NCI-H2227 treated with DMSO at 0.1 percent for 48 hours (cell line): ENCODE measurements around the gene SRGAP1.
"Not testable (repeated sequence)": the region's sequence is repeated elsewhere in the genome, so short reads cannot be mapped to it uniquely, and the experiment has no call there.

Experiments used
- DNase-seq: peaks from one replicate; lab custom pipeline; 2025; lab: John Stamatoyannopoulos, UW

SRGAP1 gene

GRCh38 chr12:63869656-63870055 is 25.2 kb downstream of the SRGAP1 start:
- DNase-seq = no peak

GRCh38 chr12:63870838-63871237 is 26.3 kb downstream of the SRGAP1 start:
- DNase-seq = no peak

DNA sequence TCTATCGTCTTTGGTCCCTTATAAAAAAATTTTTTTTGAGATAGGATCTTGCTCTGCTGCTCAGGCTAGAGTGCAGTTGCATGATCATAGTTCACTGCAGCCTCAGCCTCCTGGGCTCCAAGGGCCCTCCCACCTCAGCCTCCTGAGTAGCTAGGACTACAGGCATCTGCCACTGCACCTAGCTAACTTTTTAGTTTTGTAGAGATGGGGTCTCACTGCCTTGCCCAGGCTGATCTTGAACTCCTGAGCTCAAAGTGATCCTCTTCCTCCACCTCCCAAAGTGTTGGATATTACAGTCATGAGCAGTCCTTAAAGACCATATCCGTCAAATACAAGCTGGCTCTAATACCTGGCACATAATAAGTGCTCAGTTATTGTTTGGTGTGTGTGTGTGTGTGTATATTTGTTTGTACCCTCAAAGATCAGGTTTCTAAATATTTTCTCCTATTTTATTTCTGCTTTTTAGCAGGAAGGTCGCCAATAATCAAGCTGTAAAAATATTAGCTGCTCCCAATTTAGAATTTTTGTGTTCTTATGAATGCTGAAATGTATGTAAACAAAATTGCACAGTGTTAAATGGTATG is 30.5 kb downstream of the SRGAP1 start:
- DNase-seq = no peak

- no peak for DNase-seq
Measured at GRCh38 chr12:63875703-63876102, 31.2 kb downstream of the SRGAP1 start.

GRCh38 chr12:63876980-63877379 is 32.5 kb downstream of the SRGAP1 start:
- no peak for DNase-seq

GRCh38 chr12:63877693-63878092 is 33.2 kb downstream of the SRGAP1 start:
- DNase-seq = no peak

- not testable (repeated sequence) for DNase-seq
Measured at GRCh38 chr12:63880235-63880634, 35.7 kb downstream of the SRGAP1 start.

DNA sequence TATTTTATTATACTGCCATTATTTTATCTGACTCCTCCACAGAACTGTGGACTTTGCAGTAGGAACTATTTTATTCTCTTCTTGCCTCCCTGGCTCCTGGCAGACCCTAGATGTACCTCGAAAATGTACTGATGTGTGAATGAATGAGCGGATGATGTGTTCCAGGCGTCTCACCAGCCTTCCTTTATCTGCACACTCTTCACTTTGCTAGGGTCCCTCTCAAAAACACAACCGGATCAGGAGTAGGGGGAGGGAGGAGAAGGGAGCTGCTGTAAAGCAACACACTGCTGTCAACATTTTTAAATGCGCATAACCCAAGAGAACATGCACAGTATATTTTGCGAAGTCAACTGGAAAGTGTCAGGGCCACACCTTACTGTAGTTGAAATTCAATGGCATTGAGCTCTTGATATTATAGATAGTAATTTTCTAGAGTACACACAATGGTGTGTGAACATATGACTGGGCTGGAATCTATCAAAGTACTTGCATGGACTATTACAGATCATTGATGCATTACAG is 36.3 kb downstream of the SRGAP1 start:
- no peak for DNase-seq

DNA sequence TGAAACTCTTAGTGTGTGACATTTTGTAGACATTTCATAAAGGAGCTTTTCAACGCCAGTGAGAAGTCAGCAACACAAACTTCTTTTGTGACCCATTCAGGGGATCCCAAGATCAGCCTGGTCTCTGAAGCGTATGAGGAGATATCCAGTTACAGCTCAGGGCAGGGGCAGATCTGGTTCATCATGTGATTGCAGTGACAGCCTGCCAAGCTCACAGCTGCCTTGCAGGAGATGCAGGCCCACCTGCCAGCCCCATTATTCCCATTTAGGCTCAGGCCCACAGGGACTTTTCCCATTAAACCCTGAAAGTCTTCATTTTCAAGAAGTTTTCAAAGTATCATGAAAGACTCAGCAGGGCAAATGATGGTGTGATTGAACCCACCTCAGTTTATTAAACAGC is 38.3 kb downstream of the SRGAP1 start:
- no peak for DNase-seq

DNA sequence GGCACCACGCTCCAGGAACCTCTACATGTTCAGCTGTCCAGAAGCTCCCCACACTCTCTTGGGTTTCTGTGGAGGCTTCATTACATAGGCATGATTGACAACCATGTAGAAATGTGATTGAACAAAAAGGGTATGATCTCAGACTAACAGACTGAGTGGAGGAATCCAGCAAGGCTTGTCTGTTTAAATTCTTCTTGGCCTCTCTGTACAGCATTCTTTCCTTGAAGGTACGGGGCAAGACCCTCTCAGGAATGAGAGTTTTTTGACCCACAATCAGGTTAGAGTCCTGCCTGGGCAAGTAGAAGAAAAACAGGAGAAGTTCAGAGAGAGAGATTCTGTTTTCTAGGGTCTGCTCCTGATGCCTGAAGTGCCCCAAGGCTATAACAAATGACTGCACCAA is 40.9 kb downstream of the SRGAP1 start:
- no peak for DNase-seq

DNA sequence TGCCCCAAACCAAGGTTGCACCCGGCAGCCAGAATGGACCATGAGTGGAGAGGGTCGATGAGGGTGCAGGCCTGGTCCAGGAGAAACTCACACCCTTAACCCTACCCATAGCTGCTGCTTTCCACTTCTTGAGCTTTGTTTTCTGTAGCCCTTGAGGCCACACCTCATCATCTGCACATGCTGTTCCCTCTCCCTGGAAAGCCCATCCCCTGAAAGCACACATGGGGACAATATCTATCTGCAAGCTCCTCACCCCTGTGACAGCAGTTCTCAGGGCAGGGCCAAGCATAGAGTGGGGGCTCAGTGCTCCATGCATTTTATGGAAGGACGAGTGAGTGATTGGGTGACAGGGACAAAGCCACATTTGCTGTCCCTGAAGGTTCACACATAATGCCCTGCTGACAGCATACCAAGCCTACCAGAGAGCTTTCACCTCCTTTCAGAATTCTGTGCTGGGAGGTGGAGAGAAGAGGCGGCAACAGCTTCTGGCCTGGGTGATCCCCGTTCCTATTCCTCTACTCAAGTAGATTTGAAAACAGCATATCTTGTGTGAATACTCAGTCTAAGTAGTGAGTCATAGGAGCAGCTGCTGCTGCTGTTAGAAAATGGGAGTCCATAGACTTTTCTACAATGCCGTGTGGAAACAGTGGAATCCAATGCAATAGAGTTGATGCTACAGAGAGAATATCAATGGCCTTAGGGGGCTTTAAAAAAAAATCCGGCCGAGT is 44.6 kb downstream of the SRGAP1 start:
- DNase-seq = no peak

GRCh38 chr12:63889721-63890509 is 45.4 kb downstream of the SRGAP1 start:
- DNase-seq = no peak

- no peak for DNase-seq
Measured at GRCh38 chr12:63893170-63893569, 48.7 kb downstream of the SRGAP1 start.

DNA sequence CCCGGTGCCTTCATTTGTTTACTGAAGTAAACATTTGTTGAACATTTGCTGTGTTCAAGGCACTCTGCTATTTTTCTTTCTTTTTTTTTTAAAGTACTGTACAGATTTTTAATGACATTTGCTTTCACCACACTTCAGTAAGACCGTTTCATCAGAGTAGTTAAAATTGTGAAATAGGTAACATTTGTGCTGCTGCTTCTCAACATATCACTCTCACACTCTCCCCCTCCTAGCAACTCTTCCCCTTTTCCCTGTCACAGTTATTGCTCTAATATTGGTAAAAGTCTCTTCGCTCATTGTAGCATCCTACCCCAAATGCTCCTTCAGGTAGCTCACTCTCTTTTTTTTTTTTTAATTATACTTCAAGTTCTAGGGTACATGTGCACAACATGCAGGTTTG is 49.6 kb downstream of the SRGAP1 start:
- DNase-seq = no peak

DNA sequence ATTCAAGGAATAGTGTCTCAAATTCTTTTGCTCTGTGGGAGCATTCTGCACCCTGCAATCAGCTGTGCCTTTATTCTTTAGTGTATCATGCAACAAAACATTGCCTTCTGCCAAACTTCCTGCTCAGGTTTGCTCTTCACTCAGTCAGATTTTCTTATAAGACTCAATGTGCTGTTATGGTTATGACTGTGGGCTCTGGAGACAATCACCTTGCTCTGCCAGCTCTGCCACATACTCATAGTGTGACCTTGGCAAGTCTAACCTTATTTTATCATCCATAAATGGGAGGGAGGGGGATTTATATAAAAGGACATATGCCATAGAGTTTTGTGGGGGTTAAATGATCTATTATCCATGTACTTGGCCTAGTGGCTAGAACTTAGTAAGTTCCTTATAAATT is 51.3 kb downstream of the SRGAP1 start:
- no peak for DNase-seq

- DNase-seq = no peak
Measured at GRCh38 chr12:63897931-63898330, 53.4 kb downstream of the SRGAP1 start.

DNA sequence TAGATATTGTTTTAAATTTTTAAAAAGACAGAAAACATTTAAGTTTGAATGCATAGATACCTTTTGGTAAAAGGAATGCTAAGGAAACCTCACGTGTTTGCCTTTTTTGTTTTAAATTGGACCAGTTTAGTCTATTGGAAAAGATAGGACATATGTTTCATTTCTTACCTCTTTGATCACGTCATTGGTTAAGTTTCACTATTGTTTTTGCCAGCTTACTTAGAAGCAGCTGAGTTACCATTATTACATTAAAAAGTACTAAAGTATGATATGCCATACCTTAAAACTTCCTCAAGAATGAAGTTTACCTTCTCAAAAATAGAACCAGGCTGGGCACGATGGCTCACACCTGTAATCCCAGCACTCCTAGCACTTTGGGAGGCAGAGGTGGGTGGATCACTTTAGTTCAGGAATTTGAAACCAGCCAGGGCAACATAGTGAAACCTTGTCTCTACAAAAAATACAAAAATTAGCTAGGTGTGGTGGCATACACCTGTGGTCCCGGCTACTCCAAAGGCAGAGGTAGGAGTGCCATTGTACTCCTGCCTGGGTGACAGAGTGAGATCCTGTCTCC is 54.4 kb downstream of the SRGAP1 start:
- no peak for DNase-seq

GRCh38 chr12:63899396-63899795 is 54.9 kb downstream of the SRGAP1 start:
- no peak for DNase-seq

DNA sequence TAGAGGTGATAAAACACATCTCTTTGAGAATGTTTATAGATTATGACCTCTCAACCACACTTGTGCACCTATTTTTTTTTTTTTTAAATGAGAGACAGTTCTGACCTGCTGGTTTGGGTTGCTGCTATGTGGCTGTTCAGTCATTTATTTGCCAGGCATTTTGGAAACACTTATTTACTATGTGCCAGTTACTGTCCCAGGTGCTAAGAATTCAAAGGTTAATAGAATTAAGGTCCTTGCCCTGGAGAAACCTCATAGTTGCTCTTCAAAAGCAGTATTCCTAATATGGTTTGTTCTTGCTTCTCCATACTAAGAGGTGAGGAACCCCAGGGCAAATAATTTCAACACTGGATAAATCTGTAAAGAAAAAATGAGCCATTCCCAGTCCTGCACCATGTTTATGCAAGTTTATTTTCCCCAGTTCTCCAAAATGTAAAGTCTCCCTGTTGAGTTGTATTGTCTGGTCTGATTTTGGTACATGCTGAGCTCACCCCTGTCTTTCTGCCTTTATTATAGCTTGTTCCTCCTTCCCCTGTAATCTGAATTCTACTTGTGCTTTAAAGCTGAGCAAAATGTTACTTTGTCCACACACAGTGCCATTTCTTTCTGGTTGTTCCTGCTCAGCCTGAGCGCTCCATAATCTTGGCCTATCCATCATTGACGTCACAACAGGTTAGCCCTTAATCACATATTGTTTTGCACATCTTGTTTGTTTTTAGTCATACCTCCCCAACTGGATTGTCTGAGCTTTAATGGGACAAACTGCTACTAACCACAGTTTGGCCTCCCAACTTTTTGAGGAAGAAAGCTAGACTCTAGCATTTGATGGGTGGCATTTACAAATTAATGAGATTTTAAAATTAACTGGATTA is 56.7 kb downstream of the SRGAP1 start:
- DNase-seq = no peak

DNA sequence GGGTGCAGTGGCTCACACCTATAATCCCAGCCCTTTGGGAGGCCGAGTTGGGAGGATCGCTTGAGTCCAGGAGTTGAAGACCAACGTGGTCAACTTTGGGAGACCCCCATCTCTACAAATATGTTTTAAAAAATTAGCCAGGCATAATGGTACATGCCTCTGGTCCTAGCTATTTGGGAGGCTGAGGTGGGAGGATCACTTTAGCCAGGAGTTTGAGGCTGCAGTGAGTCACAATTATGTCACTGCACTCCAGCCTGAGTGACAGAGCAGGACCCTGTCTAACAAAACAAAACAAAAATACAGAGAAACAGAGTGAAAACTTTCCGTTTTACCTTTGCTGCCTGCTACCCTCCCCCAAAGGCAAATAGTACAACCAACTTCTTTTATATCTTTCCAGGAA is 60.2 kb downstream of the SRGAP1 start:
- no peak for DNase-seq

GRCh38 chr12:63905544-63905943 is 61.0 kb downstream of the SRGAP1 start:
- no peak for DNase-seq

- DNase-seq = no peak
Measured at GRCh38 chr12:63906876-63907275, 62.4 kb downstream of the SRGAP1 start.
